BLaER1 treated with 17β-estradiol and CSF1 and Interleukin-3, amounts not matched to agents 10 nM and 100 nM (cell line): ENCODE data around the gene SIMC1.
"Not testable (repeated sequence)": the region's sequence is repeated elsewhere in the genome, so short reads cannot be mapped to it uniquely, and the experiment has no call there.

Experiments used
- H3K27ac ChIP-seq, 11 experiments: shearing (Covaris generic); formaldehyde crosslinking; 2 replicates each; pipeline ENCODE4 v1.8.1; 2022
- H3K27me3 ChIP-seq, 11 experiments: shearing (Covaris generic); formaldehyde crosslinking; 2 replicates each; pipeline ENCODE4 v1.8.1; 2022
- H3K36me3 ChIP-seq, 11 experiments: shearing (Covaris generic); formaldehyde crosslinking; 2 replicates each; pipeline ENCODE4 v1.8.1; 2022
- H3K4me1 ChIP-seq, 10 experiments: shearing (Covaris generic); formaldehyde crosslinking; 2 replicates each; pipeline ENCODE4 v1.8.1; 2022
- H3K4me2 ChIP-seq, 11 experiments: shearing (Covaris generic); formaldehyde crosslinking; 2 replicates each; pipeline ENCODE4 v1.8.1; 2022
- H3K4me3 ChIP-seq, 10 experiments: shearing (Covaris generic); formaldehyde crosslinking; 2 replicates each; pipeline ENCODE4 v1.8.1; 2022
- H3K9ac ChIP-seq, 11 experiments: shearing (Covaris generic); formaldehyde crosslinking; 2 replicates each; pipeline ENCODE4 v1.8.1; 2022
- H3K9me3 ChIP-seq, 11 experiments: shearing (Covaris generic); formaldehyde crosslinking; replicated peaks in 1 of 11; 2 replicates each; pipeline ENCODE4 v1.8.1; 2022
- H4K20me1 ChIP-seq, 11 experiments: shearing (Covaris generic); formaldehyde crosslinking; 2 replicates each; pipeline ENCODE4 v1.8.1; 2022
- Cebpa-rat ChIP-seq, 11 experiments: shearing (Covaris generic); IDR thresholded peaks; 2 replicates each; pipeline ENCODE4 v1.8.1; 2022

Gene SIMC1

GRCh38 chr5:176197234-176197858, 40.9 kb upstream of the SIMC1 start:
- H3K36me3 ChIP-seq, H3K4me1 ChIP-seq, H3K9ac ChIP-seq, H3K4me3 ChIP-seq, H4K20me1 ChIP-seq, H3K9me3 ChIP-seq, H3K27ac ChIP-seq: not testable (repeated sequence)
- Histone ChIP-seq H3K27me3 (peaks cover 43 to 78% (median 72%) of the 10 kb centered on the region in 11 experiments), H3K4me2 (peak overlapping the region in 3 of 11 experiments; percentile 37 to 44 (median 39); a peak in 3 of 22 replicates)

DNA sequence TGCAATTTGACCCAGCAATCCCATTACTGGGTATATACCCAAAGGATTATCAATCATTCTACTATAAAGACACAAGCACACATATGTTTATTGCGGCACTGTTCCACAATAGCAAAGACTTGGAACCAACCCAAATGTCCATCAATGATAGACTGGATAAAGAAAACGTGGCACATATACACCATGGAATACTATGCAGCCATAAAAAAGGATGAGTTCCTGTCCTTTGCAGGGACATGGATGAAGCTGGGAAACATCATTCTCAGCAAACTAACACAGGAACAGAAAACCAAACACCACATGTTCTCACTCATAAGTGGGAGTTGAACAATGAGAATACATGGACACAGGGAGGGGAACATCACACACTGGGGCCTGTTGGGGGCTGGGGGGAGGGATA, 39.9 kb upstream of the SIMC1 start:
- not testable (repeated sequence) for H3K9ac ChIP-seq, H4K20me1 ChIP-seq, H3K36me3 ChIP-seq, H3K27ac ChIP-seq, H3K9me3 ChIP-seq, H3K4me2 ChIP-seq, H3K4me1 ChIP-seq, H3K4me3 ChIP-seq
- peaks cover 43 to 69% (median 63%) of the 10 kb centered on the region in 11 experiments for H3K27me3 ChIP-seq

DNA sequence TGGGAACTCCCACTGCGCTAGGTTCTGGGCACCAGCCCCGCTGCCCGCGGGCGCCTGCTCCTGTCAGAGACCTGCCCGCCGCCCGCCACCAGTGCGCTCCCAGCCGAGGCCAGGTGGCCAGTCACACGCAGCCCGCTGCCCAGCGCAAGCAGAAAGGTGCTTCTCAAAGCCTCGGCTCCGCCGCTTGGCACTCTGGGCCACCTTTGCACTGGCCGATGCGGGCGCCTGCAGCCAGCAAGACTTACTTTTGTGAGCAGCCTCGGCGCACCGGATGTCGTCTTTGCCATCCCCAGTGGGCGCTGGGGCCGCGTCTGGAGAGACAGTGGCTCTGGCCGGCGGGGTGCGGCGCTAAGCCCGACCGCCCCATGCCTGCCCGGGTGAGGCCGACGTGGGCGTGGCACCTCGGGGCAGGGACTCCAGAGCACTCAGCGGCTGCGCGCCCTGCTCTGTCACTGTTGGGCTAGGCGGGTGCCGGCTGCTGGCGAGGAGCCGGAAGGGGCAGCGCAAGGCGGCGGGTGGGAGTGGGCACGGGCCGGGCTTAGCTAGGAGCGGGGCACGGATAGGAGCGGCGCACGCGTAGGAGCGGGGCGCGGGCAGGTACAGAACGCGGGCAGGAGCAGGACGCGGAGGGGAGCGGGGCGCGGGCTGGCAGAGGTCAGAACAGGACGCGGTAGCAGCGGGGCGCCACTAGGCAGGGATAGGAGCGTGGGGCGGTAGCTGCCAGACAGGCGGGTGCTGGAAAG, 39.1 kb upstream of the SIMC1 start:
- Histone ChIP-seq H3K27me3 (peaks cover 39 to 61% (median 55%) of the 10 kb centered on the region in 11 experiments), H3K4me3 (peak overlapping the region in 5 of 10 experiments; percentile 20 to 52 (median 37); a peak in 8 of 20 replicates), H3K4me2 (peak overlapping the region in 8 of 11 experiments; percentile 15 to 64 (median 40); a peak in 11 of 22 replicates)
- H3K9ac ChIP-seq, H4K20me1 ChIP-seq, H3K4me1 ChIP-seq, H3K36me3 ChIP-seq, H3K27ac ChIP-seq, H3K9me3 ChIP-seq: not testable (repeated sequence)

DNA sequence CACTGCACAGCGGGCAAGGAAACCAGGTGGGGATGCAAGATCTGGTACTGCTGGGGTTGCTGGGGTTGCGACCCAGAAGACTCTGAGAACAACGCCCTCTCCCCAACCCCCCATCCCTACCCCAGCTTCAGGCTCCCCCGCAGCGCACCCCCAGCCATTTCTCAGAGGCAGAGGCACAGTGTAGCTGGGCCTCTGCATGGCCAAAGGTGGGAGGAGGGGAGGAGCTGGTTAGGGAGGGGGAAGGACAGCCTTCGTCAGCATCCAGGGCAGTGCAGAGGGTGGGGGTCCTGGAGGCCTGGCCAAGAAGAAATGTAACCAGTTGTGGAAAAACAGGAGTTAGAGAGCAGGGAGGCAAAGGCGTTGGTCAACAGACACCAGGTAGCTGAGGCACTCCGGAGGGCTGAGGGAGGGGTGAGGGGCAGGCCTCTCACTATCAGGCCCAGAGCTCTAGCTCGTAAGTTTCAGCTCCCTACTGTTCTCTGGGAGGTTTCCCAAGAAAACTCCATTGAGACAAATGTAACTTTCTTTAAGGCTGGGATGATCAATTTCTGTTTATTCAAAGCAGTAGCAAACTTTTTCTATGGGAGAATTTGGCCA, 38.3 kb upstream of the SIMC1 start:
- Histone ChIP-seq H3K4me3 (peak overlapping the region in 1 of 10 experiments; percentile 42; a peak in 2 of 20 replicates), H3K4me2 (peak overlapping the region in 1 of 11 experiments; percentile 52; a peak in 2 of 22 replicates), H3K27me3 (peaks cover 35 to 56% (median 50%) of the 10 kb centered on the region in 11 experiments)
- H3K4me1 ChIP-seq, H4K20me1 ChIP-seq, H3K36me3 ChIP-seq, H3K9ac ChIP-seq, H3K27ac ChIP-seq, H3K9me3 ChIP-seq: not testable (repeated sequence)

- H3K4me1 ChIP-seq = peaks cover 0 to 7% (median 2%) of the 10 kb centered on the region in 10 experiments; a peak in 5 of 20 replicates
- no peak overlapping the region for H3K4me2 ChIP-seq
- H3K27me3 ChIP-seq = peaks cover 28 to 43% (median 40%) of the 10 kb centered on the region in 11 experiments
- no peak for TF ChIP-seq Cebpa-rat (IDR thresholded peaks at IDR 0.05)
- no peaks in the 10 kb centered on the region for H3K36me3 ChIP-seq
- no peak overlapping the region for H3K9ac ChIP-seq
- H3K4me3 ChIP-seq = no peak overlapping the region
- H3K27ac ChIP-seq = no peak overlapping the region
- H3K9me3 ChIP-seq = peaks cover 0 to 6% (median 2%) of the 10 kb centered on the region in 11 experiments; a peak in 10 of 22 replicates
- peaks cover 0 to 3% (median 0%) of the 10 kb centered on the region in 11 experiments; a peak in 2 of 22 replicates for H4K20me1 ChIP-seq
Observed at GRCh38 chr5:176201811-176202210, 36.4 kb upstream of the SIMC1 start.

DNA sequence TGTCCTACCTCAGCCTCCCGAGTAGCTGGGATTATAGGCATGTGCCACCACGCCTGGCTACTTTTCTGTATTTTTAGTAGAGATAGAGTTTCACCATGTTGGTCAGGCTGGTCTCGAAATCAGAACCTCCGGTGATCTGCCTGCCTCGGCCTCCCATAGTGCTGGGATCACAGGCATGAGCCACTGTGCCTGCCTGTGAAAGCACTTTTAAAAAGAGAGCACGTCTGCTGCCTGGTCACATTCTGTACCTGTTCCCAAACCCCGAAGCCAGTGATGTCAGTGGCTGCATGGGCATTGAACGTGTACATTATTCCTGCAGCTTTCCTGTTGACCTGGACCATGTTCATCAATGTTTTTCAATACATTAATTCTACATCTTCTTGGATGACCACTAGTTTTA, 35.1 kb upstream of the SIMC1 start:
- no peak overlapping the region for H3K9ac ChIP-seq
- no peaks in the 10 kb centered on the region for H3K36me3 ChIP-seq
- TF ChIP-seq Cebpa-rat (IDR thresholded peaks at IDR 0.05) = no peak
- peaks cover 0 to 3% (median 0%) of the 10 kb centered on the region in 11 experiments; a peak in 2 of 22 replicates for H4K20me1 ChIP-seq
- peaks cover 24 to 30% (median 28%) of the 10 kb centered on the region in 11 experiments for H3K27me3 ChIP-seq
- no peak overlapping the region for H3K4me2 ChIP-seq
- no peaks in the 10 kb centered on the region for H3K4me1 ChIP-seq
- no peak overlapping the region for H3K4me3 ChIP-seq
- no peak overlapping the region for H3K27ac ChIP-seq
- H3K9me3 ChIP-seq = peaks cover 0 to 11% (median 6%) of the 10 kb centered on the region in 11 experiments; a peak in 11 of 22 replicates

- not testable (repeated sequence) for H3K27ac ChIP-seq, H3K36me3 ChIP-seq, H3K9ac ChIP-seq, H4K20me1 ChIP-seq, H3K4me1 ChIP-seq, H3K4me3 ChIP-seq, H3K4me2 ChIP-seq
- Histone ChIP-seq H3K27me3 (peaks cover 23 to 27% (median 26%) of the 10 kb centered on the region in 11 experiments), H3K9me3 (peaks cover 3 to 15% (median 9%) of the 10 kb centered on the region in 11 experiments; a peak in 17 of 22 replicates)
Observed at GRCh38 chr5:176203535-176203934, 34.7 kb upstream of the SIMC1 start.

- H3K4me3 ChIP-seq, H3K4me1 ChIP-seq, H3K4me2 ChIP-seq, H3K9ac ChIP-seq, H3K36me3 ChIP-seq, H3K9me3 ChIP-seq, H3K27me3 ChIP-seq, H4K20me1 ChIP-seq, H3K27ac ChIP-seq: not testable (repeated sequence)
Observed at GRCh38 chr5:176214466-176215021, 23.7 kb upstream of the SIMC1 start.

DNA sequence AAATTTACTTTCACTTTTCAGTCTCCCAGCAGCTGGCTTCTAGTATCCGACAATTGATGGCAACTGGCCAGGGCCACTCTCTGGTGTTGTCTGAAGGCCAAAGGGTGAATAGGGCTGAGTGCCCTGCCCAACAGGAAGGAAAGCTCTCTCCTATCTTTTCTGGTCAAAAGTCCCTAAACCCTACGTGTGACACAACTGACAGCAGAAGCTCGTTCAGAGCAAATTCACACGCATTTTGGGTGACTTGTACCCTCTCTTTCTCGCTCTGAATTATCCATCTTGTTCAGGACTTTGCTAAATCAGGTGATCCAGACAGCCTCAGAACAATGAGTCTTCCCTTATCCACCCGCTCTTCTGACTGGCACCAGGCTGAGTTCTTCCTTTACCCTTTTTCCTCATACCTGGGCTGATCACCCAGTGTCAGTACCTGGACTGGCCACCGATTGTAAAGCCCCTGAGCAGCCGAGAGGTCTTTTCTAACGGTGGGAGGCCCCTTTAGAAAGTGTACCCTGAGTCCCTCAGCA, 21.8 kb upstream of the SIMC1 start:
- not testable (repeated sequence) for H3K27me3 ChIP-seq, H3K9me3 ChIP-seq, H3K27ac ChIP-seq, H3K9ac ChIP-seq, H3K36me3 ChIP-seq, H3K4me3 ChIP-seq, H3K4me2 ChIP-seq, H3K4me1 ChIP-seq, H4K20me1 ChIP-seq

DNA sequence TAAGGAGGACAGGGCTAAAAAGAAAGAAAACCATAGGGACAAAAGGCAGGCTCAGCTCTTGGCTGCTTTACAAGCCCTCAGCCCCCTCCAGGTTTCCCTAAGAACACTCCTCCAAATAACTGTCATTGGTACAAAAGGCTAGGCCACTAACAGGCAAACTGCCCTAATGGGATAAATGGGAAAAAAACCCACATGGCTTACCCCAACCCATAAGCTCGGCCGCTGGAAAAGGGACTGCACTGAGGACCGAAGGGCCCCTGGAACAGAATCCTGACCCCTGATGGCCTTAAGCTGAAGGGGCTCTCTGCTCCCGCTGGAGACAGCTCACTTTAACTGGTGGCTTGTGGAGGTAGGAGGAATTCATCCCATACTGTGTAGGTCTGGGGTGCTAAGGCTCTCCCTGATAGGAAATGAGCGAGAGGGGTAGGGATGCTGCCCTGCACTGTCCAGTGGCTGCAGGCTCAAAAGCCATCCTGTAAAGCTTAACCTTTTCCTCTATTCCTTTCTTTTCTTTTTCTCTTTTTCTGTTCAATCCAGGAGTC, 21.0 kb upstream of the SIMC1 start:
- H3K4me1 ChIP-seq, H3K27ac ChIP-seq, H3K4me3 ChIP-seq, H3K27me3 ChIP-seq, H4K20me1 ChIP-seq, H3K9ac ChIP-seq, H3K4me2 ChIP-seq, H3K9me3 ChIP-seq, H3K36me3 ChIP-seq: not testable (repeated sequence)

DNA sequence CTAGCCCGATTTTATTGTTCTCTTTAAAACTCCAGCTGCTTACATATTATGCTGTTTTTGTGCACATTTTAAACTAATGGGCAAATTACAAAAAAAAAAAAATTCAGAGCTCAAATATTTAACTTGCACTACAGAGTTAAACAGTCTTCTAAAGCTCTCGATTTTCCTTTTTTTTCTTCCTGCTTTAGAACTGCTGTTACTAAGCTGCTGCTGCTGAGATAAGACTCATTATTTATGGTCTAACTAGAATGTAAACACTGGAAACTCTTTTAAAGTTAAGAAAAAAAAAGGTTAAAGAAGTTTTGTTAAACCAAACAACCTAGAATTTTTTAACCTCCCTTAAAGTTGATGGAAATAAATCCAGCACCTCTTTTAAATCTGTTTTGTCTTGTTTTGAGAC, 20.5 kb upstream of the SIMC1 start:
- H3K4me2 ChIP-seq, H3K4me1 ChIP-seq, H3K9ac ChIP-seq, H3K27ac ChIP-seq, H3K4me3 ChIP-seq, H4K20me1 ChIP-seq, H3K36me3 ChIP-seq, H3K27me3 ChIP-seq, H3K9me3 ChIP-seq: not testable (repeated sequence)

DNA sequence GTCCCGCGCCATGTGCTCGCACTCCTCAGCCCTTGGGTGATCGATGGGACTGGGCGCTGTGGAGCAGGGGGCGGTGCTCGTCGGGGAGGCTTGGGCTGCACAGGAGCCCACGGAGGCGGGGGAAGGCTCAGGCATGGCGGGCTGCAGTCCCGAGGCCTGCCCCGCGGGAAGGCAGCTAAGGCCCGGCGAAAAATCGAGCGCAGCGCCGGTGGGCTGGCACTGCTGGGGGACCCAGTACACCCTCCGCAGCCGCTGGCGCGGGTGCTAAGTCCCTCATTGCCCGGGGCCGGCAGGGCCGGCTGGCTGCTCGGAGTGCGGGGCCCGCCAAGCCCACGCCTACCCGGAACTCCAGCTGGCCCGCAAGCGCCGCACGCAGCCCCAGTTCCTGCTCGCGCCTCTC, 16.2 kb upstream of the SIMC1 start:
- H3K9ac ChIP-seq, H3K4me3 ChIP-seq, H4K20me1 ChIP-seq, H3K4me1 ChIP-seq, H3K27me3 ChIP-seq, H3K9me3 ChIP-seq, H3K4me2 ChIP-seq, H3K27ac ChIP-seq, H3K36me3 ChIP-seq: not testable (repeated sequence)

- H3K27ac ChIP-seq, H4K20me1 ChIP-seq, H3K4me2 ChIP-seq, H3K9me3 ChIP-seq, H3K27me3 ChIP-seq, H3K36me3 ChIP-seq, H3K4me3 ChIP-seq, H3K9ac ChIP-seq, H3K4me1 ChIP-seq: not testable (repeated sequence)
Observed at GRCh38 chr5:176228358-176228757, 9.9 kb upstream of the SIMC1 start.
